Lung (tissue), 12 donors: ENCODE data around the gene NHSL1. TPM values are rescaled to one million over a fixed set of nuclear protein-coding genes. Genes with fewer than 3 reads are reported as not detected.
A peak's percentile ranks its signal among the peaks of the same experiment; 100 is the strongest.

ENCODE experiments used
- ATAC-seq: fragments of 200-7000 bp; cut with Tn5 transposase; one replicate; pipeline ENCODE4 v1.9.1; 2020; ENCODE audit warnings: moderate number of reproducible peaks; ENCODE audit not compliant: insufficient read depth, low FRiP score
- DNase-seq, 3 donors: peaks; one replicate each; pipeline ENCODE4 v3.0.0-alpha.2; 2013 to 2017
- H3K27ac ChIP-seq, 2 donors: one replicate each; pipeline ENCODE4 v1.5.1; 2013; ENCODE audit warnings: mild to moderate bottlenecking in 2 of 2, moderate library complexity in 2 of 2, control low read depth in 1 of 2, inconsistent platforms in 1 of 2, low read depth in 1 of 2, low read length in 1 of 2
- H3K27me3 ChIP-seq, 3 donors: one replicate each; pipeline ENCODE4 v1.5.1; 2013; ENCODE audit warnings: low read length in 2 of 3; ENCODE audit not compliant: control insufficient read depth in 3 of 3, insufficient read depth in 3 of 3
- H3K36me3 ChIP-seq, 4 donors: one replicate each; pipeline ENCODE4 v1.5.1; 2013; ENCODE audit warnings: low read length in 4 of 4, mild to moderate bottlenecking in 1 of 4, moderate library complexity in 1 of 4; ENCODE audit not compliant: control insufficient read depth in 4 of 4, insufficient read depth in 4 of 4
- H3K4me1 ChIP-seq, 5 donors: one replicate each; pipeline ENCODE4 v1.5.1; 2013; ENCODE audit warnings: low read length in 5 of 5, mild to moderate bottlenecking in 2 of 5, moderate library complexity in 1 of 5; ENCODE audit not compliant: control insufficient read depth in 5 of 5, insufficient read depth in 5 of 5
- H3K4me3 ChIP-seq: one replicate; pipeline ENCODE4 v1.5.1; 2013; ENCODE audit warnings: mild to moderate bottlenecking, control low read depth, moderate library complexity
- H3K9ac ChIP-seq, 2 donors: one replicate each; pipeline ENCODE4 v1.5.1; 2013; ENCODE audit warnings: low read length in 2 of 2, control low read depth in 1 of 2; ENCODE audit not compliant: insufficient read depth in 1 of 2
- H3K9me3 ChIP-seq, 4 donors: one replicate each; pipeline ENCODE4 v1.5.1; 2013; ENCODE audit warnings: low read length in 3 of 4, mild to moderate bottlenecking in 1 of 4, moderate library complexity in 1 of 4; ENCODE audit not compliant: control insufficient read depth in 4 of 4, insufficient read depth in 3 of 4
- WGBS, 2 donors: extraction: QIAGEN DNeasy Blood & Tissue Kit; methylation state at CpG; one replicate each; pipeline ENCODE4 v1.1.7; 2013; 5-methylcytosine and 5-hydroxymethylcytosine counted together
- polyA plus RNA-seq, 2 donors: library from polyadenylated mRNA; stranded (reverse); fragments of 200-250 nt; gene quantifications; one replicate each; pipeline ENCODE4 v1.2.1, GENCODE V29; 2013
- total RNA-seq, 2 donors: library from RNA; depleted of rRNA in 1 of 2; stranded (reverse); fragments of >200 nt in 1 of 2; gene quantifications; one replicate each; pipeline ENCODE4 v1.2.1, GENCODE V29; 2014 to 2021
- TF ChIP-seq, protein P1 (sequence below): IDR thresholded peaks from 2 replicates; pipeline ENCODE4 v1.5.1; 2012; ENCODE audit warnings: mild to moderate bottlenecking; ENCODE audit errors: control extremely low read depth, extremely low read depth
- donor health status: control.
- donor health status: control.
- donor health status: Bipolar disorder and iron deficiency.
- donor health status: healthy.
- donor health status: DM: yes; HTN: yes; CAD: no.

The NHSL1 gene
- total and polyA plus RNA-seq, 4 donors = 5.2 to 53.7 (median 30.4) TPM

DNA sequence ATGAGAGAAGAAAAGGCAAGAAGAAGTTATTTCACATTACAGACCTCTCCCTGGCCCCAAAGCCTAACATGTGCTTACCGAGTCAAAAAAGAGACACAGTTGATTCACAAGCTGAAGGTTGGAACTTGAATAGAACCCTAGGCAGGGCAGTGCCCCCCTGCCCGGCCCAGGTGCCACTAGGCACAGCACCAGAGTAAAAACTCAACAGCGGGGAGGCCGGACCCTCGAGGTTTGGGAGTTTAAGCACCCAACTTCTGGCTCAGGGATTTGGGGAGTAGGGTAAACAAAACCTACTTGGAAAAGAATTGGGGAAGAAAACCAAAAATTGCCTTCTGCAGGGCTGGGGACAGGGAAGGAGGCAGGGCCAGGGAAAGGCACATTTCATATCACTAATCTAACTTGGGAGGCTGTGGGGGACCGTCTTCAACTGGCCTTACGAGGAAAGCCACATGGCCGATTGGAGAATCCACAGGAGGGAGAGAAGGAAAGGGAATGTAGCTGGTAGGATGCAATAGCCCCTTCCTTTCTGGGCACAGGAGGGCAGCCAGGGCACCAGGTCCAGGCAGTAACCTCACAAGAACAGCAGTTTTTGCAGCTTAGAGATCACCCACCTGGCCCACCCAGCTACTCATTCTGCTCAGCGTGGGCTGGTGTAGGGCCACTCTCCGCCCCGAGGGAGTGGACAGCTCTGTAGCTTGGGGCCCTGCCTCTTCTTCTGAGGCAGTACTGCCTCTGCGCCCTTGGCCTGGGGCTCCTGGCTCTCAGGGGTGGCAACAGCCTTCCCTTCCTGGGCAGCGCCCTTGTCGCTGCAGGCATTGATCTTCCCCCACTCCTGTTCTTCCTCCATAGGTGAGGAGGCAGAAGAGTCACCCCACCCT lies 97.1 kb downstream of the NHSL1 start:
- ATAC-seq (no peak), DNase-seq (no peak)
- no peaks in the 10 kb centered on the region for H3K9me3 ChIP-seq
- TF ChIP-seq, protein P1, sequence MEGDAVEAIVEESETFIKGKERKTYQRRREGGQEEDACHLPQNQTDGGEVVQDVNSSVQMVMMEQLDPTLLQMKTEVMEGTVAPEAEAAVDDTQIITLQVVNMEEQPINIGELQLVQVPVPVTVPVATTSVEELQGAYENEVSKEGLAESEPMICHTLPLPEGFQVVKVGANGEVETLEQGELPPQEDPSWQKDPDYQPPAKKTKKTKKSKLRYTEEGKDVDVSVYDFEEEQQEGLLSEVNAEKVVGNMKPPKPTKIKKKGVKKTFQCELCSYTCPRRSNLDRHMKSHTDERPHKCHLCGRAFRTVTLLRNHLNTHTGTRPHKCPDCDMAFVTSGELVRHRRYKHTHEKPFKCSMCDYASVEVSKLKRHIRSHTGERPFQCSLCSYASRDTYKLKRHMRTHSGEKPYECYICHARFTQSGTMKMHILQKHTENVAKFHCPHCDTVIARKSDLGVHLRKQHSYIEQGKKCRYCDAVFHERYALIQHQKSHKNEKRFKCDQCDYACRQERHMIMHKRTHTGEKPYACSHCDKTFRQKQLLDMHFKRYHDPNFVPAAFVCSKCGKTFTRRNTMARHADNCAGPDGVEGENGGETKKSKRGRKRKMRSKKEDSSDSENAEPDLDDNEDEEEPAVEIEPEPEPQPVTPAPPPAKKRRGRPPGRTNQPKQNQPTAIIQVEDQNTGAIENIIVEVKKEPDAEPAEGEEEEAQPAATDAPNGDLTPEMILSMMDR = no peak
- H3K4me1 ChIP-seq = peaks cover 0 to 10% (median 0%) of the 10 kb centered on the region in 5 donors
- H3K4me3 ChIP-seq = no peak overlapping the region
- no peaks in the 10 kb centered on the region for H3K27me3 ChIP-seq
- H3K27ac ChIP-seq = no peak overlapping the region
- H3K36me3 ChIP-seq = peaks cover 0 to 12% (median 6%) of the 10 kb centered on the region in 4 donors
- H3K9ac ChIP-seq = no peak overlapping the region
- WGBS, 2 donors = 95 to 98% methylated on average over 14 of the region's 14 CpGs

DNA sequence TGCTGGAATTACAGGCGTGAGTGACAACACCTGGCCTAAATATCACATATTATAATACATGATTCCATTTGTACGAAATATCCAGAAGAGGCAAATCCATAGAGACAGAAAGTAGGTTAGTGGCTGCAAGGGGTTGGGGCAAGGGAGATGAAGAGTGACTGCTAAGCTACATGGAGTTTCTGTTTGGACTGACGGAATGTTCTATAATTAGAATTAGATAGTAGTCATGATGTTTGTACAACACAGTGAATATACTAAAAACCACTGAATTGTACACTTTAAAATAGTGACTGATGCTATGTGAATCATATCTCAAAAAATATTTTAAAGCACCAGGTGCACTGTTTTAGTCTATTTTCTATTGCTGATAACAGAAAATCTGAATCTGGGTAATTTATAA lies 99.0 kb downstream of the NHSL1 start:
- Histone ChIP-seq H3K9me3 (no peaks in the 10 kb centered on the region), H3K27me3 (no peaks in the 10 kb centered on the region), H3K4me1 (peaks cover 0 to 9% (median 0%) of the 10 kb centered on the region in 5 donors), H3K27ac (peak overlapping the region in 1 of 2 donors; percentile 49), H3K4me3 (no peak overlapping the region), H3K9ac (no peak overlapping the region), H3K36me3 (peaks cover 0 to 1% (median 0%) of the 10 kb centered on the region in 4 donors)
- ATAC-seq = no peak
- DNase-seq = no peak
- TF ChIP-seq, protein P1 = no peak
- WGBS, 2 donors = 85 to 95% methylated on average over 3 of the region's 3 CpGs

DNA sequence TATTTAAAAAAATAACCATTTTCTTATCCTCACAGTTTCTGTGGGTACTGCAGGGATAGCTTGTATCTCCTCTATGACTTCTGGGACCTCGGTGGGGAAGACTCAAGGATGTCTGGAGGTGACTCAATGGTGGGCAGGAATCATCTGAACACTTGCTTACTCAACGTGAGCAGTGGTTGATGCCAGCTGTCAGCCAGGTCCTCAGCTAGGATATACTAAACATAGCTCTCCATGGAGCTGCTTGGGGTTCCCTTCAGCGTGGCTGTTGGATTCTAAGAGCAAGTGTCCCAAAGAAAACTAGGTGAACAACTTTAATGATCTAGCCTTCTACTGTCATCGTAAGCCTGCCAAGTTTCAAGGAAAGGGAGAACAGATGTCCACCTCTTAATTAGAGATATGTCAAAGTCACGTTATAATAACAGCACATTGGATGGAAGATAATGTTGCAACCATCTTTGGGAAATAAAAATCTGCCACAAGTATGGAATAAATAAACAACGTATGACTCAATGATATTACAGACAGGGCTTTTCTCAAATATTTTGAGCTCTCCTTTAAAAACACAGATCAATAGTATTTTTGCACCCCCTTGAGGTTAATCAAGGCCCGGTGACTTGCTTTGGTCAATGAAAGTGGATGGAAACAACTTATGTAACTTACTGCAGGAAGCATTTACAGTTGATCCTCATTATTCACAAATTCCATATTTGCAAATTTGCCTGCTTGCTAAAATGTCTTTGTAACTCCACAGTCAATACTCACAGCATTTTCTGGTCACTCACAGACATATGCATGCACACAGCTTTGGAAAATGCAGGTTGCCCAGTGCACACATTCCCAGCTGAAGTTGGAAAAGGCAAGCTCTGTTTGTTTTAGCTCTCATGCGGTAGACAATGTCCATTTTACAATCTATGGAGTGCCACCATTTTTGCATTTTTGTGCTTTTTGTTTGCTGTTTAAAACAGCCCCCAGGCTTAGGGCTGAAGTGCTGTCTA lies 101.9 kb downstream of the NHSL1 start:
- H3K9ac ChIP-seq = no peak overlapping the region
- H3K27ac ChIP-seq = no peak overlapping the region
- no peaks in the 10 kb centered on the region for H3K9me3 ChIP-seq
- DNase-seq (no peak), ATAC-seq (no peak)
- H3K27me3 ChIP-seq = no peaks in the 10 kb centered on the region
- TF ChIP-seq, protein P1 = no peak
- no peak overlapping the region for H3K4me3 ChIP-seq
- peaks cover 0 to 6% (median 0%) of the 10 kb centered on the region in 5 donors for H3K4me1 ChIP-seq
- H3K36me3 ChIP-seq = no peaks in the 10 kb centered on the region
- WGBS, 2 donors = 83 to 90% methylated on average over 8 of the region's 8 CpGs
